Measurements from ENCODE around the gene NT5DC4. TPM values are rescaled to one million over a fixed set of nuclear protein-coding genes. Genes with fewer than 3 reads are reported as not detected.

Gene NT5DC4
- polyA plus RNA-seq, 1 of the 3 experiments (the other 2 are of a cell fraction): not detected

- Histone ChIP-seq H3K4me2 (no peak overlapping the region), H3K4me1 (ENCODE audit: control insufficient read depth in 1 of 2, insufficient read depth in 2 of 2, low read depth in 1 of 2, low read length in 1 of 2) (peaks cover 0 to under 1% of the 10 kb centered on the region in 2 experiments; a peak in 1 of 4 replicates), H3K9me2 (no peaks in the 10 kb centered on the region), H3K27me3 (ENCODE audit: insufficient read depth) (no peaks in the 10 kb centered on the region), H2AFZ (ENCODE audit: low read depth) (no peak overlapping the region), H4K20me1 (ENCODE audit: insufficient read depth) (no peaks in the 10 kb centered on the region), H3F3A (replicated peaks; ENCODE audit: insufficient read depth) (peaks cover 16% of the 10 kb centered on the region), H3K27ac (ENCODE audit: low read depth in 2 of 2, low read length in 1 of 2) (no peak overlapping the region), H3K36me3 (replicated peaks in 1 of 2; ENCODE audit: control insufficient read depth in 1 of 2, insufficient read depth in 2 of 2, low read length in 1 of 2) (peaks cover 4% of the 10 kb centered on the region in 2 experiments), H3K4me3 (ENCODE audit: low read depth in 2 of 2, low read length in 1 of 2) (no peak overlapping the region), H3K9me3 (no peaks in the 10 kb centered on the region), H3K9ac (no peak overlapping the region), H3K79me2 (ENCODE audit: insufficient read depth) (no peaks in the 10 kb centered on the region)
- TF ChIP-seq CTCF (IDR thresholded peaks at IDR 0.05) (no peak), MXI1 (IDR thresholded peaks at IDR 0.05; ENCODE audit: low read depth, low read length) (no peak), IRF3 (IDR thresholded peaks at IDR 0.05; ENCODE audit: low read depth, low read length) (no peak), POLR2AphosphoS5 (IDR thresholded peaks at IDR 0.05; ENCODE audit: low read depth, low read length) (no peak), ZBTB33 (IDR thresholded peaks at IDR 0.05; ENCODE audit: borderline replicate concordance, low read depth) (no peak), GABPA (IDR thresholded peaks at IDR 0.05; ENCODE audit: low read depth) (no peak), EP300 (IDR thresholded peaks at IDR 0.05; ENCODE audit: borderline replicate concordance in 1 of 2, low read depth in 1 of 2, low read length in 1 of 2) (no peak)
- 81% methylated on average over 4 of the region's 4 CpGs for WGBS (ENCODE audit: low lambda C conversion rate)
- CTCF ChIA-PET: interaction anchor here (3.2 kb wide), 1 partner anchor 16 kb away, joined by 16 read pairs; no protein-coding TSS in a partner anchor
- POLR2A ChIA-PET: no interaction called here
- no peak for DNase-seq
Measured at GRCh38 chr2:112733456-112733855, 12.6 kb downstream of the NT5DC4 start.

GRCh38 chr2:112733871-112734270, 13.1 kb downstream of the NT5DC4 start:
- Histone ChIP-seq H4K20me1 (ENCODE audit: insufficient read depth) (no peaks in the 10 kb centered on the region), H3K27ac (ENCODE audit: low read depth in 2 of 2, low read length in 1 of 2) (no peak overlapping the region), H3K9me2 (no peaks in the 10 kb centered on the region), H3K4me1 (ENCODE audit: control insufficient read depth in 1 of 2, insufficient read depth in 2 of 2, low read depth in 1 of 2, low read length in 1 of 2) (no peaks in the 10 kb centered on the region; a peak in 1 of 4 replicates), H3K9ac (no peak overlapping the region), H3K27me3 (ENCODE audit: insufficient read depth) (no peaks in the 10 kb centered on the region), H3K4me2 (no peak overlapping the region), H2AFZ (ENCODE audit: low read depth) (no peak overlapping the region), H3K79me2 (ENCODE audit: insufficient read depth) (no peaks in the 10 kb centered on the region), H3K36me3 (replicated peaks in 1 of 2; ENCODE audit: control insufficient read depth in 1 of 2, insufficient read depth in 2 of 2, low read length in 1 of 2) (peaks cover 6 to 8% of the 10 kb centered on the region in 2 experiments), H3K9me3 (no peaks in the 10 kb centered on the region), H3K4me3 (ENCODE audit: low read depth in 2 of 2, low read length in 1 of 2) (no peak overlapping the region), H3F3A (replicated peaks; ENCODE audit: insufficient read depth) (peaks cover 20% of the 10 kb centered on the region)
- ChIA-PET POLR2A (no interaction called here), CTCF (interaction anchor here (0.9 to 3.2 kb wide), 2 partner anchors 16 to 225 kb away, joined by 5 to 16 read pairs; no protein-coding TSS in a partner anchor)
- WGBS (ENCODE audit: low lambda C conversion rate): 89% methylated on average over 1 of the region's 1 CpG
- no peak for DNase-seq
- TF ChIP-seq SMC3 (IDR thresholded peaks at IDR 0.05; ENCODE audit: low read depth, low read length) (no peak), GABPA (IDR thresholded peaks at IDR 0.05; ENCODE audit: low read depth) (no peak), PBX3 (IDR thresholded peaks at IDR 0.05) (no peak), CHD2 (IDR thresholded peaks at IDR 0.05; ENCODE audit: low read length, partially characterized antibody) (no peak), REST (IDR thresholded peaks at IDR 0.05; ENCODE audit: low read depth, low read length) (no peak), NFIC (IDR thresholded peaks at IDR 0.05; ENCODE audit: borderline replicate concordance) (no peak), RXRA (IDR thresholded peaks at IDR 0.05; ENCODE audit: borderline replicate concordance, low read depth) (no peak), POLR2AphosphoS5 (IDR thresholded peaks at IDR 0.05; ENCODE audit: low read depth, low read length) (no peak), SIN3A (IDR thresholded peaks at IDR 0.05; ENCODE audit: borderline replicate concordance, low read depth, low read length) (no peak), EP300 (IDR thresholded peaks at IDR 0.05; ENCODE audit: borderline replicate concordance in 1 of 2, low read depth in 1 of 2, low read length in 1 of 2) (no peak), YY1 (IDR thresholded peaks at IDR 0.05; ENCODE audit: low read depth) (no peak)
